GM18507 (cell line): ENCODE data around the gene SH3GL2.

Experiments
- DNase-seq: peaks from one replicate; pipeline ENCODE4 v3.0.0; 2011; ENCODE audit warnings: low read depth; ENCODE audit not compliant: insufficient read length; ENCODE audit errors: extremely low spot score
- FAIRE-seq: peaks from 2 replicates; lab custom pipeline; 2011; peaks lifted over from hg19 to GRCh38; lab: Jason Lieb, UNC

Gene SH3GL2

GRCh38 chr9:17789316-17789715 is 210.4 kb downstream of the SH3GL2 start:
- FAIRE-seq = no peak
- no peak for DNase-seq

GRCh38 chr9:17793713-17794622 is 215.1 kb downstream of the SH3GL2 start:
- FAIRE-seq (no peak), DNase-seq (no peak)

GRCh38 chr9:17795744-17796143 is 216.9 kb downstream of the SH3GL2 start:
- DNase-seq = no peak
- no peak for FAIRE-seq

- FAIRE-seq (no peak), DNase-seq (no peak)
These were observed 220.5 kb downstream of the SH3GL2 start for GRCh38 chr9:17799369-17799768.

GRCh38 chr9:17800418-17800817 is 221.6 kb downstream of the SH3GL2 start:
- no peak for FAIRE-seq
- DNase-seq = no peak

GRCh38 chr9:17802249-17802857 is 223.5 kb downstream of the SH3GL2 start:
- FAIRE-seq = no peak
- no peak for DNase-seq

- DNase-seq = no peak
- FAIRE-seq = no peak
These were observed 228.9 kb downstream of the SH3GL2 start for GRCh38 chr9:17807613-17808282.

- DNase-seq = no peak
- FAIRE-seq = no peak
These were observed 231.5 kb downstream of the SH3GL2 start for GRCh38 chr9:17810317-17810716.

- DNase-seq = peak; percentile 11
- peak; percentile 60 for FAIRE-seq
These were observed 232.1 kb downstream of the SH3GL2 start for GRCh38 chr9:17810728-17811571.

- no peak for DNase-seq
- FAIRE-seq = no peak
These were observed 234.9 kb downstream of the SH3GL2 start for GRCh38 chr9:17813798-17814197.

GRCh38 chr9:17816431-17817027 is 237.7 kb downstream of the SH3GL2 start:
- DNase-seq (no peak), FAIRE-seq (no peak)

- DNase-seq = no peak
- no peak for FAIRE-seq
These were observed 245.3 kb downstream of the SH3GL2 start for GRCh38 chr9:17824191-17824590.

GRCh38 chr9:17824616-17825264 is 245.9 kb downstream of the SH3GL2 start:
- DNase-seq (no peak), FAIRE-seq (no peak)

GRCh38 chr9:17825265-17825659 is 246.4 kb downstream of the SH3GL2 start:
- DNase-seq = no peak
- no peak for FAIRE-seq

GRCh38 chr9:17829064-17829463 is 250.2 kb downstream of the SH3GL2 start:
- no peak for DNase-seq
- FAIRE-seq = no peak

GRCh38 chr9:17829812-17830385 is 251.0 kb downstream of the SH3GL2 start:
- DNase-seq (no peak), FAIRE-seq (no peak)

GRCh38 chr9:17832812-17833211 is 253.9 kb downstream of the SH3GL2 start:
- DNase-seq = no peak
- no peak for FAIRE-seq

GRCh38 chr9:17833846-17834245 is 255.0 kb downstream of the SH3GL2 start:
- no peak for FAIRE-seq
- no peak for DNase-seq
